ENCODE results near the gene IFNA5. TPM values are rescaled to one million over a fixed set of nuclear protein-coding genes. Genes with fewer than 3 reads are reported as not detected.

Gene IFNA5
- polyA plus RNA-seq (2011; rRNA removed) (not detected in 2 replicates), polyA plus RNA-seq (2017; fragmentation: RNase III; extraction: RNeasy Plus Mini Kit Qiagen cat#74134 plus additional on column Dnase treatment) (not detected in 3 replicates), polyA minus RNA-seq (2011; rRNA and poly(A)+ RNA removed) (not detected in 2 replicates)
- polyA plus RNA-seq (2012; cell fraction: cytosol; rRNA removed) = not detected in 2 replicates
- not detected in 2 replicates for polyA plus RNA-seq (2012; cell fraction: nucleus; rRNA removed)

- WGBS (ENCODE audit: missing lambda C conversion rate) = 28% methylated on average over 2 of the region's 2 CpGs
- POLR2A ChIA-PET = no interaction called here
- FAIRE-seq (peak; percentile 23), DNase-seq (ENCODE audit: low read depth in 1 of 2, low spot score in 1 of 2) (no peak), ATAC-seq (no peak)
- no peaks in the 10 kb centered on the region; the same call in 2 of the 3 replicates for H3K9me3 ChIP-seq
- H3K4me1 ChIP-seq = no peaks in the 10 kb centered on the region
- CTCF ChIA-PET = interaction anchor here (1.1 kb wide), 1 partner anchor 69 kb away, joined by 4 read pairs; no protein-coding TSS in a partner anchor
- H3K4me3 ChIP-seq = no peak within 1 kb of the TSS
- TF ChIP-seq FOSB (CRISPR knock-in tag; IDR thresholded peaks at IDR 0.05) = no peak
- TF ChIP-seq RCOR1 (IDR thresholded peaks at IDR 0.05; ENCODE audit: low read depth, low read length) = no peak
- no peak for TF ChIP-seq JUNB (IDR thresholded peaks at IDR 0.05)
- no peak for TF ChIP-seq PHF8 (IDR thresholded peaks at IDR 0.05; ENCODE audit: borderline replicate concordance, low read depth)
- no peak for TF ChIP-seq HES2 (IDR thresholded peaks at IDR 0.05)
- H3K27ac ChIP-seq = no peak within 1 kb of the TSS
- no peak within 1 kb of the TSS for H3K4me2 ChIP-seq
These were observed at the start of gene IFNA5 for GRCh38 chr9:21305213-21305612. TSS of gene IFNA5 (minus strand) at chr9:21305313. CDS start at chr9:21305256, 57 bp downstream.

- no peak for FAIRE-seq
- H3K27ac ChIP-seq = no peak within 1 kb of the TSS
- H3K4me1 ChIP-seq = no peaks in the 10 kb centered on the region
- no peak within 1 kb of the TSS for H3K4me3 ChIP-seq
- no peak within 1 kb of the TSS for H3K4me2 ChIP-seq
- no peak for ATAC-seq
- POLR2A ChIA-PET = no interaction called here
- 77% methylated on average over 1 of the region's 1 CpG for WGBS (ENCODE audit: missing lambda C conversion rate)
- TF ChIP-seq FOXS1 (CRISPR knock-in tag; IDR thresholded peaks at IDR 0.05) (no peak), EHMT2 (IDR thresholded peaks at IDR 0.05; ENCODE audit: low read depth) (no peak), NPAS2 (CRISPR knock-in tag; IDR thresholded peaks at IDR 0.05; ENCODE audit: borderline replicate concordance) (no peak), KDM5A (IDR thresholded peaks at IDR 0.05) (no peak), RFX5 (IDR thresholded peaks at IDR 0.05) (no peak), MAFK (IDR thresholded peaks at IDR 0.05; ENCODE audit: partially characterized antibody) (no peak), HOXA7 (CRISPR knock-in tag; IDR thresholded peaks at IDR 0.05) (no peak), ELK1 (IDR thresholded peaks at IDR 0.05; ENCODE audit: low read depth, low read length) (no peak), CHD2 (IDR thresholded peaks at IDR 0.05; ENCODE audit: low read length, partially characterized antibody) (no peak), RARB (CRISPR knock-in tag; IDR thresholded peaks at IDR 0.05) (no peak), E2F6 (IDR thresholded peaks at IDR 0.05; ENCODE audit: borderline replicate concordance, low read depth) (no peak), NR3C1 (IDR thresholded peaks at IDR 0.05) (no peak), HES2 (IDR thresholded peaks at IDR 0.05) (no peak), RCOR1 (IDR thresholded peaks at IDR 0.05; ENCODE audit: low read depth, low read length) (no peak), MAX (IDR thresholded peaks at IDR 0.05) (no peak), ATOH8 (CRISPR knock-in tag; IDR thresholded peaks at IDR 0.05; ENCODE audit: low read depth) (no peak), FOSL2 (IDR thresholded peaks at IDR 0.05) (no peak), FOSL2 (CRISPR knock-in tag; IDR thresholded peaks at IDR 0.05) (no peak)
- CTCF ChIA-PET = interaction anchor here (2.1 kb wide), 1 partner anchor 11 kb away, joined by 5 read pairs; no protein-coding TSS in a partner anchor
- no peak for DNase-seq (ENCODE audit: low read depth in 1 of 2, low spot score in 1 of 2)
- peaks cover 6% of the 10 kb centered on the region; the same call in 1 of the 3 replicates for H3K9me3 ChIP-seq
These were observed 45.7 kb upstream of the IFNA5 start, which contains the start of gene IFNA6 for GRCh38 chr9:21350787-21351186. TSS of gene IFNA6 (minus strand) at chr9:21350887. CDS start at chr9:21350887, 0 bp downstream.

All from A549 (cell line).